HepG2 (cell line): ENCODE measurements around the gene KIF25. TPM values are rescaled to one million over a fixed set of nuclear protein-coding genes. Genes with fewer than 3 reads are reported as not detected.

ENCODE experiments used
- ATAC-seq: fragments of 200-7000 bp; cut with Tn5 transposase; 3 replicates; pipeline ENCODE4 v1.9.1; 2020; ENCODE audit warnings: mild to moderate bottlenecking, moderate library complexity
- BruUV-seq: library from RNA; stranded (reverse); fragments of 400-500 nt; replicated peaks from 2 replicates; lab custom pipeline; 2021; lab: Mats Ljungman, UMichigan
- CTCF ChIA-PET: fragments of 300-600 bp; formaldehyde crosslinking; extraction: SDS; loops from one replicate; lab custom pipeline; 2021; ENCODE audit warnings: low total read pairs, inconsistent platforms, low intra/inter-chr PET ratio; lab: Yijun Ruan, JAX
- POLR2A ChIA-PET: fragments of 350-600 bp; sonication (Branson Sonifier 250); formaldehyde crosslinking; loops from one replicate; lab custom pipeline; 2020; ENCODE audit warnings: antibody characterized with exemption, inconsistent platforms; lab: Yijun Ruan, JAX
- DNase-seq: peaks from one replicate; pipeline ENCODE4 v3.0.0-alpha.2; 2015; ENCODE audit warnings: low spot score
- FAIRE-seq: peaks from 3 replicates; lab custom pipeline; 2011; peaks lifted over from hg19 to GRCh38; lab: Jason Lieb, UNC
- H2AFZ ChIP-seq: one replicate; pipeline ENCODE4 v1.6.1; 2011; ENCODE audit warnings: low read length, inconsistent platforms
- H3K27ac ChIP-seq: fragments of 300-600 bp; 3 replicates; pipeline ENCODE4 v1.8.0; 2011; ENCODE audit warnings: mixed run types, mild to moderate bottlenecking, mixed read lengths, low read length, inconsistent platforms; ENCODE audit not compliant: insufficient read depth; ENCODE audit errors: extremely low read length
- H3K27me3 ChIP-seq, 2 experiments: fragments of 200-600 bp in 1 of 2; 2 replicates in 1 of 2; 3 replicates in 1 of 2; pipeline versions ENCODE4 v1.6.0 to v1.8.0; 2011; ENCODE audit warnings: low read length in 2 of 2, mild to moderate bottlenecking in 2 of 2, moderate library complexity in 2 of 2, inconsistent platforms in 1 of 2; ENCODE audit not compliant: insufficient read depth in 2 of 2, control insufficient read depth in 1 of 2
- H3K36me3 ChIP-seq, 2 experiments: fragments of 200-600 bp in 1 of 2; replicated peaks in 1 of 2; 2 replicates in 1 of 2; 3 replicates in 1 of 2; pipeline versions ENCODE4 v1.5.1 to v1.8.0; 2011; ENCODE audit warnings: low read length in 2 of 2, inconsistent platforms in 1 of 2; ENCODE audit not compliant: insufficient read depth in 2 of 2, control insufficient read depth in 1 of 2
- H3K4me1 ChIP-seq: 2 replicates; pipeline ENCODE4 v1.5.1; 2012; ENCODE audit warnings: low read length, inconsistent platforms; ENCODE audit not compliant: insufficient read depth
- H3K4me2 ChIP-seq: 2 replicates; pipeline ENCODE4 v1.6.0; 2011; ENCODE audit warnings: low read depth, low read length, inconsistent platforms
- H3K4me3 ChIP-seq, 3 experiments: fragments of 200-600 bp in 1 of 3; sonication (generic), shearing (Covaris generic) in 1 of 3; replicated peaks in 1 of 3; 2 replicates each; pipeline ENCODE4 v1.5.1; 2011 to 2016; ENCODE audit warnings: low read length in 3 of 3, inconsistent platforms in 2 of 3, low read depth in 2 of 3, mild to moderate bottlenecking in 2 of 3, control low read depth in 1 of 3, mixed read lengths in 1 of 3; ENCODE audit not compliant: insufficient read depth in 1 of 3
- H3K79me2 ChIP-seq: one replicate; pipeline ENCODE4 v1.6.1; 2011; ENCODE audit warnings: low read length, inconsistent platforms; ENCODE audit not compliant: insufficient read depth
- H3K9ac ChIP-seq: 2 replicates; pipeline ENCODE4 v1.6.0; 2011; ENCODE audit warnings: mild to moderate bottlenecking, low read depth, low read length, inconsistent platforms; ENCODE audit not compliant: insufficient read depth
- H3K9me3 ChIP-seq: 2 replicates; pipeline ENCODE4 v1.5.1; 2012; ENCODE audit warnings: mild to moderate bottlenecking, low read length
- H4K20me1 ChIP-seq: 2 replicates; pipeline ENCODE4 v1.6.0; 2011; ENCODE audit warnings: inconsistent platforms, mild to moderate bottlenecking, low read length, moderate library complexity; ENCODE audit not compliant: insufficient read depth
- CBX1 ChIP-seq: IDR thresholded peaks from one replicate; pipeline ENCODE4 v1.6.1; 2016; ENCODE audit warnings: antibody characterized with exemption, low read depth
- MTF1 ChIP-seq: sonication (generic); formaldehyde crosslinking; IDR thresholded peaks from 2 replicates; pipeline ENCODE4 v1.5.0; 2020; ENCODE audit warnings: missing genetic modification reagents
- MTF2 ChIP-seq: sonication (generic); formaldehyde crosslinking; IDR thresholded peaks from 2 replicates; pipeline ENCODE4 v1.5.0; 2020; ENCODE audit warnings: missing genetic modification reagents, borderline replicate concordance
- PCBP2 ChIP-seq: fragments of 200-400 bp; formaldehyde crosslinking; optimal IDR thresholded peaks from 2 replicates; pipeline ENCODE3; 2018; ENCODE audit warnings: low read length, low read depth; ENCODE audit not compliant: poor library complexity, severe bottlenecking
- RELA ChIP-seq: sonication (generic); formaldehyde crosslinking; IDR thresholded peaks from 2 replicates; pipeline ENCODE4 v1.4.0; 2020; ENCODE audit warnings: missing genetic modification reagents
- TAF15 ChIP-seq: fragments of 200-400 bp; formaldehyde crosslinking; IDR thresholded peaks from one replicate; pipeline ENCODE4 v1.6.1; 2018; ENCODE audit warnings: mild to moderate bottlenecking, low read depth, low read length; ENCODE audit not compliant: poor library complexity, severe bottlenecking
- ZNF563 ChIP-seq: sonication (generic); formaldehyde crosslinking; IDR thresholded peaks from 2 replicates; pipeline ENCODE4 v1.8.0; 2022; ENCODE audit warnings: mild to moderate bottlenecking, moderate library complexity, missing genetic modification reagents
- ZNF713 ChIP-seq: sonication (generic); formaldehyde crosslinking; IDR thresholded peaks from 2 replicates; pipeline ENCODE4 v1.4.0; 2020; ENCODE audit warnings: mild to moderate bottlenecking, missing genetic modification reagents
- WGBS: methylation state at CpG from one replicate; pipeline ENCODE4 v1.1.6; 2017; ENCODE audit warnings: low lambda C conversion rate; 5-methylcytosine and 5-hydroxymethylcytosine counted together
- in situ Hi-C: cut with HindIII; loops from 2 replicates; pipeline ENCODE4 v1.10.0; 2017; ENCODE audit warnings: low pct_unique_long_range_greater_than_20kb; ENCODE audit not compliant: extremely low pct_ligation_motif_present
- intact Hi-C: fragments of 100-400 bp; cut with micrococcal nuclease; formaldehyde crosslinking; loops from one replicate; pipeline ENCODE4 v1.10.0; 2022; ENCODE audit not compliant: unreplicated experiment
- polyA plus RNA-seq, 8 experiments: library from polyadenylated mRNA; depleted of rRNA in 3 of 8; stranded (reverse) in 7 of 8; unstranded in 1 of 8; fragments of >200 nt; fragmentation: Illumina TruSeq in 4 of 8; extraction: Trizol in 4 of 8; gene quantifications; 2 replicates each; pipeline versions ENCODE4 v1.2.1 to v1.2.3, GENCODE V29; 2011 to 2016; ENCODE audit warnings: low read depth in 4 of 8, missing spikeins in 1 of 8, mixed read lengths in 1 of 8; ENCODE audit not compliant: insufficient read depth in 1 of 8
- total RNA-seq, 5 experiments: library from RNA; depleted of rRNA; stranded (reverse); fragments of >200 nt; fragmentation: Illumina TruSeq; extraction: Trizol; gene quantifications; 2 replicates each; pipeline ENCODE4 v1.2.3, GENCODE V29; 2016; ENCODE audit warnings: low read depth in 1 of 5
- TF ChIP-seq, protein P1 (sequence below): sonication (generic); formaldehyde crosslinking; IDR thresholded peaks from 2 replicates; pipeline ENCODE4 v1.5.1; 2020; ENCODE audit warnings: missing genetic modification reagents, mild to moderate bottlenecking, borderline replicate concordance
- TF ChIP-seq, protein P2 (sequence below): sonication (generic); formaldehyde crosslinking; IDR thresholded peaks from 2 replicates; pipeline ENCODE4 v1.9.0; 2021; ENCODE audit warnings: missing genetic modification reagents, mild to moderate bottlenecking, borderline replicate concordance
- TF ChIP-seq, protein P3 (sequence below): sonication (generic); formaldehyde crosslinking; IDR thresholded peaks from 2 replicates; pipeline ENCODE4 v1.8.1; 2022; ENCODE audit warnings: low read depth, mild to moderate bottlenecking, missing genetic modification reagents
- TF ChIP-seq, protein P4 (sequence below): sonication (generic); formaldehyde crosslinking; IDR thresholded peaks from 2 replicates; pipeline ENCODE4 v1.4.0; 2020; ENCODE audit warnings: missing genetic modification reagents

KIF25 gene
- total and polyA plus RNA-seq, 2 of the 13 experiments (the other 11 are each of a cell fraction or from before 2014, with no cell fraction given), result not detected

DNA sequence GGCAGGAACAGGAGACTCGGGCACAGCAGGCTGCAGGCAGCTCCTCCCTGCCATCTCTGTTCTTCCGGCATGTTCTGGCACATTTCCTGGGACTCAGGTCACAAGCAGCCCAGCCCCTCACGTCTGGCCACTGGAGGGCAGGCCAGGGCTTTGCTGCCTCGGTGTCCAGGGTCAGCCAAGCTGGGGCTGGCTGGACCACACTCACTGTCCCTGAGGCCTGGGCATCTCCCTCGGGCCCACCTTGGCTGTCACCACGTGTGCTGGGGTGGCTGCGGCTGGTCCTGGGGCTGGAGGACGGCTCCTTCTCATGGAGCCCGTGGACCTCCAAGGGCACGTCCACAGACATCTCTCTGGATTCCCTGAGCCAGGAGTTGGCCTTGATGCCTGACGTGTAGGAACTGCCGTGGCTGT, 63.1 kb downstream of the KIF25 start:
- peaks cover 5% of the 10 kb centered on the region for H3K4me1 ChIP-seq
- H3K27me3 ChIP-seq, result peaks cover 13 to 41% of the 10 kb centered on the region in 2 experiments; a peak in 4 of 5 replicates
- WGBS, result 58% methylated on average over 7 of the region's 12 CpGs
- ATAC-seq (peak; percentile 80), FAIRE-seq (peak; percentile 39), DNase-seq (peak; percentile 64)
- no peaks in the 10 kb centered on the region for H4K20me1 ChIP-seq
- H3K4me3 ChIP-seq, result peak overlapping the region in 1 of 3 experiments; percentile 23; a peak in 1 of 6 replicates
- CTCF ChIA-PET, result interaction anchor here (1.4 to 2.0 kb wide), 3 partner anchors 57 to 295 kb away, joined by 4 to 18 read pairs (median 7); no protein-coding TSS in a partner anchor
- H3K27ac ChIP-seq, result no peak overlapping the region
- H3K36me3 ChIP-seq, result no peaks in the 10 kb centered on the region
- in situ Hi-C loops (no loop called here), intact Hi-C loops (loop anchor here (1.0 kb wide), 1 partner anchor 73 kb away; no protein-coding TSS in a partner anchor)
- no peaks in the 10 kb centered on the region for H3K9me3 ChIP-seq
- POLR2A ChIA-PET, result no interaction called here
- H2AFZ ChIP-seq, result no peak overlapping the region
- no TSS peak for BruUV-seq
- no peaks in the 10 kb centered on the region for H3K79me2 ChIP-seq
- peak overlapping the region; percentile 52 for H3K4me2 ChIP-seq
- H3K9ac ChIP-seq, result no peak overlapping the region
- TF ChIP-seq PCBP2 (no peak), RELA (no peak), TAF15 (no peak), MTF2 (CRISPR knock-in tag) (no peak), ZNF713 (no peak), ZNF563 (CRISPR knock-in tag) (no peak), CBX1 (no peak), MTF1 (CRISPR knock-in tag) (no peak)
- TF ChIP-seq, protein P1, sequence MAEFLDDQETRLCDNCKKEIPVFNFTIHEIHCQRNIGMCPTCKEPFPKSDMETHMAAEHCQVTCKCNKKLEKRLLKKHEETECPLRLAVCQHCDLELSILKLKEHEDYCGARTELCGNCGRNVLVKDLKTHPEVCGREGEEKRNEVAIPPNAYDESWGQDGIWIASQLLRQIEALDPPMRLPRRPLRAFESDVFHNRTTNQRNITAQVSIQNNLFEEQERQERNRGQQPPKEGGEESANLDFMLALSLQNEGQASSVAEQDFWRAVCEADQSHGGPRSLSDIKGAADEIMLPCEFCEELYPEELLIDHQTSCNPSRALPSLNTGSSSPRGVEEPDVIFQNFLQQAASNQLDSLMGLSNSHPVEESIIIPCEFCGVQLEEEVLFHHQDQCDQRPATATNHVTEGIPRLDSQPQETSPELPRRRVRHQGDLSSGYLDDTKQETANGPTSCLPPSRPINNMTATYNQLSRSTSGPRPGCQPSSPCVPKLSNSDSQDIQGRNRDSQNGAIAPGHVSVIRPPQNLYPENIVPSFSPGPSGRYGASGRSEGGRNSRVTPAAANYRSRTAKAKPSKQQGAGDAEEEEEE (CRISPR knock-in tag), result no peak
- TF ChIP-seq, protein P2, sequence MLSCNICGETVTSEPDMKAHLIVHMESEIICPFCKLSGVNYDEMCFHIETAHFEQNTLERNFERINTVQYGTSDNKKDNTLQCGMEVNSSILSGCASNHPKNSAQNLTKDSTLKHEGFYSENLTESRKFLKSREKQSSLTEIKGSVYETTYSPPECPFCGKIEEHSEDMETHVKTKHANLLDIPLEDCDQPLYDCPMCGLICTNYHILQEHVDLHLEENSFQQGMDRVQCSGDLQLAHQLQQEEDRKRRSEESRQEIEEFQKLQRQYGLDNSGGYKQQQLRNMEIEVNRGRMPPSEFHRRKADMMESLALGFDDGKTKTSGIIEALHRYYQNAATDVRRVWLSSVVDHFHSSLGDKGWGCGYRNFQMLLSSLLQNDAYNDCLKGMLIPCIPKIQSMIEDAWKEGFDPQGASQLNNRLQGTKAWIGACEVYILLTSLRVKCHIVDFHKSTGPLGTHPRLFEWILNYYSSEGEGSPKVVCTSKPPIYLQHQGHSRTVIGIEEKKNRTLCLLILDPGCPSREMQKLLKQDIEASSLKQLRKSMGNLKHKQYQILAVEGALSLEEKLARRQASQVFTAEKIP (CRISPR knock-in tag), result no peak
- TF ChIP-seq, protein P3, sequence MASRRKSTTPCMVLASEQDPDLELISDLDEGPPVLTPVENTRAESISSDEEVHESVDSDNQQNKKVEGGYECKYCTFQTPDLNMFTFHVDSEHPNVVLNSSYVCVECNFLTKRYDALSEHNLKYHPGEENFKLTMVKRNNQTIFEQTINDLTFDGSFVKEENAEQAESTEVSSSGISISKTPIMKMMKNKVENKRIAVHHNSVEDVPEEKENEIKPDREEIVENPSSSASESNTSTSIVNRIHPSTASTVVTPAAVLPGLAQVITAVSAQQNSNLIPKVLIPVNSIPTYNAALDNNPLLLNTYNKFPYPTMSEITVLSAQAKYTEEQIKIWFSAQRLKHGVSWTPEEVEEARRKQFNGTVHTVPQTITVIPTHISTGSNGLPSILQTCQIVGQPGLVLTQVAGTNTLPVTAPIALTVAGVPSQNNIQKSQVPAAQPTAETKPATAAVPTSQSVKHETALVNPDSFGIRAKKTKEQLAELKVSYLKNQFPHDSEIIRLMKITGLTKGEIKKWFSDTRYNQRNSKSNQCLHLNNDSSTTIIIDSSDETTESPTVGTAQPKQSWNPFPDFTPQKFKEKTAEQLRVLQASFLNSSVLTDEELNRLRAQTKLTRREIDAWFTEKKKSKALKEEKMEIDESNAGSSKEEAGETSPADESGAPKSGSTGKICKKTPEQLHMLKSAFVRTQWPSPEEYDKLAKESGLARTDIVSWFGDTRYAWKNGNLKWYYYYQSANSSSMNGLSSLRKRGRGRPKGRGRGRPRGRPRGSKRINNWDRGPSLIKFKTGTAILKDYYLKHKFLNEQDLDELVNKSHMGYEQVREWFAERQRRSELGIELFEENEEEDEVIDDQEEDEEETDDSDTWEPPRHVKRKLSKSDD (CRISPR knock-in tag), result no peak
- TF ChIP-seq, protein P4, sequence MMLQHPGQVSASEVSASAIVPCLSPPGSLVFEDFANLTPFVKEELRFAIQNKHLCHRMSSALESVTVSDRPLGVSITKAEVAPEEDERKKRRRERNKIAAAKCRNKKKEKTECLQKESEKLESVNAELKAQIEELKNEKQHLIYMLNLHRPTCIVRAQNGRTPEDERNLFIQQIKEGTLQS (CRISPR knock-in tag), result no peak
